ENCODE results near the gene CHRNB1. TPM values are rescaled to one million over a fixed set of nuclear protein-coding genes. Genes with fewer than 3 reads are reported as not detected.
A peak's percentile ranks its signal among the peaks of the same experiment; 100 is the strongest.

CHRNB1 gene
- total RNA-seq, 1 experiment from 2014 or later = 7.8 TPM

DNA sequence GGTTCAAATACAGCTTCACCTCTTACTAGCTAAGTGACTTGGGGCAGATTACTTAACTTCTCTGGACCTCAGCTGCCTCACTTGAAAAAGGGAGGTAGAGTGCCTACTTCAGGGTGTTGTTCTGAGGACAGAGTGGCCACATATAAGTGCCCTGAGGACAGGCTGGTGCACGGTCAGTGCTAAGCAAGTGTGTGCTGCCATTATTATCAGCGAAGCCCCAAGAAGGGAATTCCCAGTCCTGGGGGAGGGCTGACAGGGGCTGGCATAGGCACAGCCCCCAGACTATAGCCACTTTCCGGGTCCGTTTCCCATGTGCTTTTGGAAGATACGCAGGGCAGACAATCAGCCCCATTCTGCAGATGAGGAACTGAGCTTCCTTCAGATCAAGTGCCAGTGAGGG, 32.1 kb downstream of the CHRNB1 start:
- intact Hi-C loops (cut with micrococcal nuclease) = no loop called here
- DNase-seq (ENCODE audit: unreplicated experiment) = no peak
- Mint-ChIP-seq H3K27me3 (ENCODE audit: insufficient read depth, unreplicated experiment) (no peaks in the 10 kb centered on the region), H3K9me3 (ENCODE audit: unreplicated experiment) (no peaks in the 10 kb centered on the region), H3K4me1 (ENCODE audit: insufficient read depth, unreplicated experiment) (peaks cover 35% of the 10 kb centered on the region), H3K36me3 (ENCODE audit: insufficient read depth, unreplicated experiment) (peaks cover 25% of the 10 kb centered on the region), H3K27ac (ENCODE audit: low read depth, unreplicated experiment) (peak overlapping the region; percentile 76), H3K4me3 (ENCODE audit: unreplicated experiment) (peak overlapping the region; percentile 20)
- BruUV-seq (replicated peaks) = TSS peak; percentile 12
- ChIA-PET POLR2A (interaction anchor here (0.7 to 6.9 kb wide), 14 partner anchors 8 to 679 kb away, joined by 3 to 115 read pairs (median 8); partner anchors contain the start of genes CHRNB1, FGF11, MPDU1 and POLR2A), CTCF (interaction anchor here (0.5 to 3.2 kb wide), 10 partner anchors 10 to 641 kb away, joined by 3 to 21 read pairs (median 4); partner anchors contain the start of gene TP53)
- TF ChIP-seq, protein P1, sequence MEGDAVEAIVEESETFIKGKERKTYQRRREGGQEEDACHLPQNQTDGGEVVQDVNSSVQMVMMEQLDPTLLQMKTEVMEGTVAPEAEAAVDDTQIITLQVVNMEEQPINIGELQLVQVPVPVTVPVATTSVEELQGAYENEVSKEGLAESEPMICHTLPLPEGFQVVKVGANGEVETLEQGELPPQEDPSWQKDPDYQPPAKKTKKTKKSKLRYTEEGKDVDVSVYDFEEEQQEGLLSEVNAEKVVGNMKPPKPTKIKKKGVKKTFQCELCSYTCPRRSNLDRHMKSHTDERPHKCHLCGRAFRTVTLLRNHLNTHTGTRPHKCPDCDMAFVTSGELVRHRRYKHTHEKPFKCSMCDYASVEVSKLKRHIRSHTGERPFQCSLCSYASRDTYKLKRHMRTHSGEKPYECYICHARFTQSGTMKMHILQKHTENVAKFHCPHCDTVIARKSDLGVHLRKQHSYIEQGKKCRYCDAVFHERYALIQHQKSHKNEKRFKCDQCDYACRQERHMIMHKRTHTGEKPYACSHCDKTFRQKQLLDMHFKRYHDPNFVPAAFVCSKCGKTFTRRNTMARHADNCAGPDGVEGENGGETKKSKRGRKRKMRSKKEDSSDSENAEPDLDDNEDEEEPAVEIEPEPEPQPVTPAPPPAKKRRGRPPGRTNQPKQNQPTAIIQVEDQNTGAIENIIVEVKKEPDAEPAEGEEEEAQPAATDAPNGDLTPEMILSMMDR (IDR thresholded peaks at IDR 0.05; ENCODE audit: unreplicated experiment) = no peak

DNA sequence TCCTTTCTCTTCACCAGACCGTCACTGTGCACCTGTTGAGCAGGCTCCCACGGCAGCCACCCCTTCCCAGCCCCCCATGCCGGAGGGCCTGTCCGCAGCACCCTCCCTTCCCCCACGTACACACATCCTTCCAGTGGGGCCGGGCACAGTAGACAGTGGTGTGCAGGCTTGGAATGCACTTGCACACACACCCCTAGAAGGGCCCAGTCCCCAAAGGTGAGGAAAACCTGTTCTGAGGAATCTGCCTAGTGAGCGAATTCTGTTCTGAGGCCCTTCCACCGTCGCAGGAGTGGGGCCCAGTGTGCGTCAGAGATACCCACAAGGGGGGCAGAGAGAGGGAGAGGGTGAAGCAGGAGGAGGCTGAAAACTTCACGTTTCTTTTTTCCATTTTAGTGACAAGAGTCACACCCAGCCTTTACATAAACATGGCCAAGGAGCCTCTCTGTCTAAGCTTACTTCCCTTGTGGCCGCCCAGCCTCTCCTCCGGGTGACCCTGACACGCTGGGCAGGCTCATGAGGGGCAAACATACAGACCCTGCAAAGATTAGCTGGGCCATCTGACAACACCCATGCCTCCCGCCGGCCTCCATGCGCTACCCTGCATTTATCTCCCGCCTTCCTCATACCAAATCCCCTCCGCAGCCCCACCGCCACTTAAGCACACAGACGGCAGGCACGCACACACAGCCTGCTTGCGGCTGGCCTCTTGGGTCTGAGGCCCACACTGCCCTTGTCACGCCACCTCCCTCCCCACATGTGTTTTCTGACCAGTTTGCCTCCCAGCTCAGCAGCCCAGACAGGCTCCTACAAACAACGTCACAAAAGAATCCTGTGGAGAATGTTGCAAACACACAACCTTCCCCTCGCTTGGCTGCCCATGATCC, 32.8 kb downstream of the CHRNB1 start:
- TF ChIP-seq, protein P1 (IDR thresholded peaks at IDR 0.05; ENCODE audit: unreplicated experiment) = no peak
- BruUV-seq (replicated peaks) = no TSS peak
- POLR2A ChIA-PET = interaction anchor here (0.5 to 6.9 kb wide), 15 partner anchors 8 to 678 kb away, joined by 3 to 115 read pairs (median 8); partner anchors contain the start of genes CD68, CHRNB1, FGF11 and MPDU1
- intact Hi-C loops (cut with micrococcal nuclease) = no loop called here
- Mint-ChIP-seq H3K36me3 (ENCODE audit: insufficient read depth, unreplicated experiment) (peaks cover 26% of the 10 kb centered on the region), H3K27ac (ENCODE audit: low read depth, unreplicated experiment) (peak overlapping the region; percentile 20), H3K9me3 (ENCODE audit: unreplicated experiment) (no peaks in the 10 kb centered on the region), H3K4me3 (ENCODE audit: unreplicated experiment) (peak overlapping the region; percentile 84), H3K4me1 (ENCODE audit: insufficient read depth, unreplicated experiment) (peaks cover 36% of the 10 kb centered on the region), H3K27me3 (ENCODE audit: insufficient read depth, unreplicated experiment) (no peaks in the 10 kb centered on the region)
- CTCF ChIA-PET = interaction anchor here (0.5 to 2.9 kb wide), 8 partner anchors 11 to 640 kb away, joined by 3 to 21 read pairs (median 4); partner anchors contain the start of gene TMEM95
- DNase-seq (ENCODE audit: unreplicated experiment) = no peak

DNA sequence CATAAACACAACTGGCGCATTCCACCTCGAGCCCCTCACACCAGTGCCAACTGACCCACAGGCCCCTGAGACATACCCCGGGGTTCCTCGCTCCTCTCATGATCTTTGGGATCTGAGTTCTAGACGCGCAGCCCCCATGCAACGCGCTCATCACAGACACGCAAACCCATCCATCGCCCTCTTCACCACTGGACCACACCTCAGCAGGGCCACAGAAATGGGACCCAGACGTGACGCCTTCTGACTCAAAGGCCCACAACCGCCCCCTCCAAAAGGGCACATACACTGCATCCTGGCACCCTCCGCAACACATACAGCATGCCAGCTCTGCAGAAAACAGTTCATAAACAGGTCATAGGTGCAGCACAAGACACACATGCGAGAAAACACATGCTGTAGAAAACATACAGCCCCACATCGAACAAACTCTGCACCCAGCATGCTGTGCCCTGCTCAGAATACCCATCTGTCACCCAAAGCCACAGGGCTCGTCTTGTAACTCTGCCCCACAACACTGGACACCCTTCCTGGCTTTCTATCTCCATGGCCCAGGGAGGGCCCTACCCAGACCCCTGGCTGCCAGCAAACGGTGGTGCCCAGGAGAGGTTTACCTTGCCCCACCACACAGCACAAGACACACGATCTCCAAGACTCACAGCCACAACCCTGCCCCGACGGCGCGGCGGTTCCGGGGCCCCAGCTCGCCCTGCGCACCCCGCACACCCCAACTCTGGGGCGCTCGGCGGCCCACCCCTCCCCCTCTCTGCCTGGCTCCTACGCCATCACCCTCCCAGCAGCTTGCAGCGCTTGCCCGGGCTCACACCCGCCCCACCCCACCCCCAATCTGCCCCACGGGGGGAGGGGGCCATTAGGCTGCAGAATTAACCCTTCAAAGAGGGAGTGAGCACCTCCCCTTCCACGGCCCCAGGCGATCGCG, 33.7 kb downstream of the CHRNB1 start:
- H3K27ac Mint-ChIP-seq (ENCODE audit: low read depth, unreplicated experiment) = peak overlapping the region; percentile 20
- ChIA-PET CTCF (interaction anchor here (1.0 to 2.9 kb wide), 3 partner anchors 23 to 124 kb away, joined by 4 to 21 read pairs (median 5); partner anchors contain the start of gene TMEM95), POLR2A (interaction anchor here (0.5 to 6.9 kb wide), 15 partner anchors 7 to 677 kb away, joined by 3 to 115 read pairs (median 6); partner anchors contain the start of genes CD68, CHRNB1, CTDNEP1 and FGF11)
- TF ChIP-seq, protein P1 (IDR thresholded peaks at IDR 0.05; ENCODE audit: unreplicated experiment) = no peak
- H3K9me3 Mint-ChIP-seq (ENCODE audit: unreplicated experiment) = no peaks in the 10 kb centered on the region
- peaks cover 43% of the 10 kb centered on the region for H3K4me1 Mint-ChIP-seq (ENCODE audit: insufficient read depth, unreplicated experiment)
- peaks cover 31% of the 10 kb centered on the region for H3K36me3 Mint-ChIP-seq (ENCODE audit: insufficient read depth, unreplicated experiment)
- BruUV-seq (replicated peaks) = no TSS peak
- peak overlapping the region; percentile 84 for H3K4me3 Mint-ChIP-seq (ENCODE audit: unreplicated experiment)
- H3K27me3 Mint-ChIP-seq (ENCODE audit: insufficient read depth, unreplicated experiment) = no peaks in the 10 kb centered on the region
- intact Hi-C loops (cut with micrococcal nuclease) = no loop called here
- no peak for DNase-seq (ENCODE audit: unreplicated experiment)

Measured in MCF 10A (cell line).